GM23248 (cell line): ENCODE measurements around the gene CD300LD. TPM values are rescaled to one million over a fixed set of nuclear protein-coding genes. Genes with fewer than 3 reads are reported as not detected.

Experiments used
- DNase-seq: peaks from one replicate; pipeline ENCODE4 v3.0.0-alpha.2; 2015
- H2AFZ ChIP-seq: fragments of 200-600 bp; sonication (generic); 2 replicates; pipeline ENCODE4 v1.6.1; 2016; ENCODE audit warnings: antibody characterized with exemption
- H3F3A ChIP-seq: fragments of 200-600 bp; sonication (generic); 2 replicates; pipeline ENCODE4 v1.6.1; 2016; ENCODE audit warnings: mild to moderate bottlenecking, antibody characterized with exemption, mixed run types; ENCODE audit not compliant: insufficient read depth
- H3K27ac ChIP-seq: fragments of 200-600 bp; sonication (generic); 2 replicates; pipeline ENCODE4 v1.5.1; 2016; ENCODE audit warnings: mild to moderate bottlenecking
- H3K27me3 ChIP-seq: fragments of 200-600 bp; sonication (generic); replicated peaks from 2 replicates; pipeline ENCODE4 v1.6.1; 2016; ENCODE audit warnings: mild to moderate bottlenecking; ENCODE audit not compliant: insufficient read depth
- H3K36me3 ChIP-seq: fragments of 200-600 bp; sonication (generic); 2 replicates; pipeline ENCODE4 v1.6.1; 2016; ENCODE audit warnings: low read depth, mild to moderate bottlenecking
- H3K4me1 ChIP-seq: fragments of 200-600 bp; sonication (generic); 2 replicates; pipeline ENCODE4 v1.6.1; 2016; ENCODE audit warnings: mild to moderate bottlenecking; ENCODE audit not compliant: insufficient read depth
- H3K4me2 ChIP-seq: fragments of 200-600 bp; sonication (generic); one replicate; pipeline ENCODE4 v1.6.1; 2016; ENCODE audit warnings: mild to moderate bottlenecking; ENCODE audit not compliant: unreplicated experiment
- H3K4me3 ChIP-seq: fragments of 200-600 bp; sonication (generic); 2 replicates; pipeline ENCODE4 v1.5.1; 2016; ENCODE audit warnings: mild to moderate bottlenecking
- H3K79me2 ChIP-seq: fragments of 200-600 bp; sonication (generic); 2 replicates; pipeline ENCODE4 v1.6.1; 2016; ENCODE audit warnings: mild to moderate bottlenecking; ENCODE audit not compliant: insufficient read depth
- H3K9ac ChIP-seq: fragments of 200-600 bp; sonication (generic); 2 replicates; pipeline ENCODE4 v1.6.1; 2016; ENCODE audit warnings: mild to moderate bottlenecking
- H3K9me2 ChIP-seq: fragments of 200-600 bp; sonication (generic); 2 replicates; pipeline ENCODE4 v1.6.1; 2016; ENCODE audit warnings: mixed run types, mild to moderate bottlenecking, moderate library complexity; ENCODE audit not compliant: insufficient read depth
- H3K9me3 ChIP-seq: fragments of 200-600 bp; sonication (generic); one replicate; pipeline ENCODE4 v1.6.1; 2017; ENCODE audit warnings: low read depth
- H4K20me1 ChIP-seq: fragments of 200-600 bp; sonication (generic); 2 replicates; pipeline ENCODE4 v1.6.0; 2016; ENCODE audit not compliant: insufficient read depth
- EZH2 ChIP-seq: fragments of 200-600 bp; sonication (generic); IDR thresholded peaks from 2 replicates; pipeline ENCODE4 v1.6.1; 2018; ENCODE audit warnings: antibody characterized with exemption, mild to moderate bottlenecking; ENCODE audit not compliant: insufficient read depth, poor library complexity, severe bottlenecking
- EZH2phosphoT487 ChIP-seq: fragments of 200-600 bp; sonication (generic); IDR thresholded peaks from 2 replicates; pipeline ENCODE4 v1.6.1; 2018; ENCODE audit warnings: antibody characterized with exemption, moderate library complexity, mild to moderate bottlenecking, low read depth; ENCODE audit not compliant: insufficient read depth
- WGBS, 2 experiments: methylation state at CpG; one replicate each; pipeline ENCODE4 v1.1.6; 2015 to 2017; ENCODE audit warnings: low lambda C conversion rate in 2 of 2, low coverage in 1 of 2; ENCODE audit errors: missing lambda C conversion rate in 2 of 2; 5-methylcytosine and 5-hydroxymethylcytosine counted together
- in situ Hi-C: fragments of 300-500 bp; cut with MboI; formaldehyde crosslinking; loops from 2 replicates; pipeline ENCODE4 v1.15.0; 2020
- polyA plus RNA-seq: library from polyadenylated mRNA; unstranded; fragments of >200 nt; fragmentation: Nextera tagmentation; extraction: Ambion mirVana; gene quantifications from 2 replicates; pipeline ENCODE4 v1.2.1, GENCODE V29; 2016
- total RNA-seq: library from RNA; depleted of rRNA; stranded (reverse); fragments of >200 nt; shearing (Covaris generic); gene quantifications from 2 replicates; pipeline ENCODE4 v1.2.3, GENCODE V29; 2014

CD300LD gene
- total and polyA plus RNA-seq, 2 experiments from 2014 or later: not detected

GRCh38 chr17:74606050-74606449 is 14.0 kb upstream of the CD300LD start:
- no peak overlapping the region for H2AFZ ChIP-seq
- no peaks in the 10 kb centered on the region for H3K79me2 ChIP-seq
- H3F3A ChIP-seq: no peaks in the 10 kb centered on the region
- H3K36me3 ChIP-seq: no peaks in the 10 kb centered on the region
- no peaks in the 10 kb centered on the region for H4K20me1 ChIP-seq
- no peak overlapping the region for H3K4me2 ChIP-seq
- no peak overlapping the region for H3K4me3 ChIP-seq
- no peak for TF ChIP-seq EZH2
- TF ChIP-seq EZH2phosphoT487: no peak
- no peak overlapping the region for H3K9ac ChIP-seq
- no peak overlapping the region for H3K27ac ChIP-seq
- no peaks in the 10 kb centered on the region for H3K9me2 ChIP-seq
- H3K9me3 ChIP-seq: no peaks in the 10 kb centered on the region
- 81 to 85% methylated on average over 8 of the region's 8 CpGs for WGBS, 2 experiments
- no peak for DNase-seq
- H3K27me3 ChIP-seq: 0 out of 2 replicates have a peak, but pooled peaks cover 5% of the 10 kb centered on the region
- in situ Hi-C loops: no loop called here
- H3K4me1 ChIP-seq: peaks cover 4% of the 10 kb centered on the region

- Histone ChIP-seq H3K36me3 (no peaks in the 10 kb centered on the region), H3K9ac (no peak overlapping the region), H2AFZ (peak overlapping the region; percentile 66), H3F3A (no peaks in the 10 kb centered on the region), H3K4me1 (peaks cover 4% of the 10 kb centered on the region), H3K27ac (no peak overlapping the region), H3K4me2 (no peak overlapping the region), H3K9me2 (no peaks in the 10 kb centered on the region), H3K9me3 (no peaks in the 10 kb centered on the region), H3K79me2 (no peaks in the 10 kb centered on the region), H4K20me1 (no peaks in the 10 kb centered on the region), H3K27me3 (0 out of 2 replicates have a peak, but pooled peaks cover 8% of the 10 kb centered on the region), H3K4me3 (no peak overlapping the region)
- peak; percentile 96 for DNase-seq
- in situ Hi-C loops: no loop called here
- TF ChIP-seq EZH2: no peak
- TF ChIP-seq EZH2phosphoT487: no peak
- 2% methylated on average over 10 of the region's 10 CpGs for WGBS, 2 experiments
Measured at GRCh38 chr17:74605361-74605760, 13.3 kb upstream of the CD300LD start.

GRCh38 chr17:74604761-74605160 is 12.7 kb upstream of the CD300LD start:
- no peaks in the 10 kb centered on the region for H3K36me3 ChIP-seq
- no peak overlapping the region for H3K9ac ChIP-seq
- no peaks in the 10 kb centered on the region for H3K9me3 ChIP-seq
- H3F3A ChIP-seq: no peaks in the 10 kb centered on the region
- no peak overlapping the region for H2AFZ ChIP-seq
- TF ChIP-seq EZH2 (no peak), EZH2phosphoT487 (no peak)
- H3K9me2 ChIP-seq: no peaks in the 10 kb centered on the region
- H3K79me2 ChIP-seq: no peaks in the 10 kb centered on the region
- DNase-seq: no peak
- H4K20me1 ChIP-seq: no peaks in the 10 kb centered on the region
- WGBS, 2 experiments: 30 to 31% methylated on average over 10 of the region's 10 CpGs
- H3K4me2 ChIP-seq: no peak overlapping the region
- in situ Hi-C loops: no loop called here
- no peak overlapping the region for H3K27ac ChIP-seq
- H3K4me3 ChIP-seq: no peak overlapping the region
- H3K4me1 ChIP-seq: peaks cover 4% of the 10 kb centered on the region
- 0 out of 2 replicates have a peak, but pooled peaks cover 8% of the 10 kb centered on the region for H3K27me3 ChIP-seq

GRCh38 chr17:74604200-74604599 is 12.1 kb upstream of the CD300LD start:
- Histone ChIP-seq H3K9ac (no peak overlapping the region), H3K4me2 (no peak overlapping the region), H3F3A (no peaks in the 10 kb centered on the region), H3K36me3 (no peaks in the 10 kb centered on the region), H3K27ac (no peak overlapping the region), H3K79me2 (no peaks in the 10 kb centered on the region), H3K9me3 (no peaks in the 10 kb centered on the region), H3K4me3 (no peak overlapping the region), H3K4me1 (peaks cover 4% of the 10 kb centered on the region), H3K9me2 (no peaks in the 10 kb centered on the region), H3K27me3 (0 out of 2 replicates have a peak, but pooled peaks cover 8% of the 10 kb centered on the region), H4K20me1 (no peaks in the 10 kb centered on the region), H2AFZ (no peak overlapping the region)
- TF ChIP-seq EZH2phosphoT487: no peak
- no peak for TF ChIP-seq EZH2
- in situ Hi-C loops: no loop called here
- WGBS, 2 experiments: 73 to 74% methylated on average over 6 of the region's 6 CpGs
- no peak for DNase-seq

GRCh38 chr17:74603746-74604145 is 11.7 kb upstream of the CD300LD start:
- no peak for TF ChIP-seq EZH2
- no peak for TF ChIP-seq EZH2phosphoT487
- DNase-seq: no peak
- H3K4me3 ChIP-seq: no peak overlapping the region
- no peaks in the 10 kb centered on the region for H3K9me2 ChIP-seq
- no peak overlapping the region for H3K27ac ChIP-seq
- WGBS, 2 experiments: 53 to 69% methylated on average over 5 of the region's 5 CpGs
- H3K4me1 ChIP-seq: peaks cover 4% of the 10 kb centered on the region
- H3K27me3 ChIP-seq: peaks cover 12% of the 10 kb centered on the region
- in situ Hi-C loops: no loop called here
- H3F3A ChIP-seq: no peaks in the 10 kb centered on the region
- H3K79me2 ChIP-seq: no peaks in the 10 kb centered on the region
- no peak overlapping the region for H3K4me2 ChIP-seq
- no peaks in the 10 kb centered on the region for H3K9me3 ChIP-seq
- H2AFZ ChIP-seq: no peak overlapping the region
- no peaks in the 10 kb centered on the region for H4K20me1 ChIP-seq
- H3K36me3 ChIP-seq: no peaks in the 10 kb centered on the region
- no peak overlapping the region for H3K9ac ChIP-seq
